CD4-positive, alpha-beta T cell (primary cell): Measurements from ENCODE around the gene LRP4. TPM values are rescaled to one million over a fixed set of nuclear protein-coding genes. Genes with fewer than 3 reads are reported as not detected.

Source experiments
- ATAC-seq: fragments of 200-7000 bp; cut with Tn5 transposase; one replicate; pipeline ENCODE4 v1.10.0; 2022; ENCODE audit warnings: mild to moderate bottlenecking; ENCODE audit not compliant: poor library complexity
- CTCF ChIA-PET: fragments of 350-600 bp; sonication (Branson Sonifier 250); formaldehyde crosslinking; loops from one replicate; lab custom pipeline; 2021; ENCODE audit warnings: antibody characterized with exemption, inconsistent platforms; lab: Charles Lee
- POLR2A ChIA-PET: fragments of 350-600 bp; sonication (Branson Sonifier 250); formaldehyde crosslinking; loops from one replicate; lab custom pipeline; 2021; ENCODE audit warnings: antibody characterized with exemption, inconsistent platforms; lab: Charles Lee
- DNase-seq, 14 experiments: peaks; one replicate each; pipeline ENCODE4 v3.0.0-alpha.2; 2013 to 2020; ENCODE audit warnings: mixed read lengths in 2 of 14
- H3K27ac ChIP-seq, 2 donors: one replicate each; pipeline versions ENCODE4 v1.5.1 to v1.7.0; 2013; ENCODE audit warnings: low read length in 2 of 2, low read depth in 1 of 2, mild to moderate bottlenecking in 1 of 2
- H3K27me3 ChIP-seq, 2 experiments: 1 replicate in 1 of 2; 2 replicates in 1 of 2; pipeline versions ENCODE4 v1.6.1 to v1.7.0; 2013; ENCODE audit warnings: low read length in 2 of 2, control low read depth in 1 of 2, mild to moderate bottlenecking in 1 of 2, moderate library complexity in 1 of 2; ENCODE audit not compliant: insufficient read depth in 2 of 2, control insufficient read depth in 1 of 2
- H3K36me3 ChIP-seq: one replicate; pipeline ENCODE4 v1.6.1; 2013; ENCODE audit warnings: low read length, control low read depth; ENCODE audit not compliant: insufficient read depth
- H3K4me1 ChIP-seq: one replicate; pipeline ENCODE4 v1.6.1; 2013; ENCODE audit warnings: low read length, control low read depth; ENCODE audit not compliant: insufficient read depth
- H3K4me3 ChIP-seq: one replicate; pipeline ENCODE4 v1.5.1; 2013; ENCODE audit warnings: mild to moderate bottlenecking, low read length, moderate library complexity
- H3K9me3 ChIP-seq, 2 experiments: 1 replicate in 1 of 2; 2 replicates in 1 of 2; pipeline versions ENCODE4 v1.6.1 to v1.7.0; 2013; ENCODE audit warnings: low read length in 2 of 2, mild to moderate bottlenecking in 2 of 2, control low read depth in 1 of 2, moderate library complexity in 1 of 2; ENCODE audit not compliant: control insufficient read depth in 1 of 2, insufficient read depth in 1 of 2
- H3K27ac Mint-ChIP-seq: one replicate; pipeline ENCODE4 v1.8.0; 2020; ENCODE audit warnings: mixed read lengths
- H3K27me3 Mint-ChIP-seq: one replicate; pipeline ENCODE4 v1.8.0; 2021; ENCODE audit warnings: mixed read lengths
- H3K36me3 Mint-ChIP-seq: one replicate; pipeline ENCODE4 v1.8.0; 2021; ENCODE audit warnings: low read depth, mixed read lengths
- H3K4me1 Mint-ChIP-seq: one replicate; pipeline ENCODE4 v1.8.0; 2021; ENCODE audit warnings: low read depth, mixed read lengths
- H3K4me3 Mint-ChIP-seq: one replicate; pipeline ENCODE4 v1.8.0; 2020; ENCODE audit warnings: mild to moderate bottlenecking, mixed read lengths
- H3K9me3 Mint-ChIP-seq: one replicate; pipeline ENCODE4 v1.8.0; 2020; ENCODE audit warnings: mixed read lengths
- CTCF ChIP-seq: fragments of 200-600 bp; IDR thresholded peaks from one replicate; pipeline ENCODE4 v1.8.0; 2022; ENCODE audit warnings: antibody characterized with exemption, mild to moderate bottlenecking
- intact Hi-C, 2 experiments: fragments of 100-400 bp; cut with DNase I in 1 of 2; cut with micrococcal nuclease in 1 of 2; formaldehyde crosslinking; loops; one replicate each; pipeline versions ENCODE4 v1.15.1 to v1.9.0; 2023 to 2025; cut with DNase I, micrococcal nuclease
- total RNA-seq, 174 experiments: library from RNA in 2 of 174; stranded (reverse) in 2 of 174; gene quantifications; one replicate each; pipeline ENCODE4 v1.2.3 and lab custom pipeline; 2021 to 2026

The LRP4 gene
- total RNA-seq, 2 experiments from 2014 or later, result not detected

GRCh38 chr11:46916286-46917108 is 1.9 kb downstream of the LRP4 start:
- Histone ChIP-seq H3K9me3 (peaks cover 0 to 5% of the 10 kb centered on the region in 2 experiments), H3K36me3 (no peaks in the 10 kb centered on the region), H3K27ac (no peak overlapping the region), H3K27me3 (peaks cover 61 to 73% of the 10 kb centered on the region in 2 experiments), H3K4me3 (peak overlapping the region; percentile 38), H3K4me1 (peaks cover 28% of the 10 kb centered on the region)
- CTCF ChIA-PET, result interaction anchor here (0.8 to 0.9 kb wide), 2 partner anchors 9 to 237 kb away, joined by 3 to 4 read pairs; no protein-coding TSS in a partner anchor
- Mint-ChIP-seq H3K27ac (no peak overlapping the region), H3K27me3 (peaks cover 87% of the 10 kb centered on the region), H3K9me3 (no peaks in the 10 kb centered on the region), H3K36me3 (no peaks in the 10 kb centered on the region), H3K4me3 (peak overlapping the region; percentile 78), H3K4me1 (peaks cover 26% of the 10 kb centered on the region)
- intact Hi-C loops, result no loop called here
- DNase-seq (peak in 5 of 14 experiments; percentile 6 to 47 (median 13)), ATAC-seq (peak; percentile 31)
- no peak for TF ChIP-seq CTCF
- POLR2A ChIA-PET, result interaction anchor here (0.6 to 1.3 kb wide), 3 partner anchors 8 to 82 kb away, joined by 3 to 6 read pairs (median 4); partner anchors contain the start of gene CSTPP1

GRCh38 chr11:46914910-46915309 is 3.4 kb downstream of the LRP4 start:
- POLR2A ChIA-PET, result no interaction called here
- H3K27me3 ChIP-seq, result peaks cover 65 to 79% of the 10 kb centered on the region in 2 experiments
- CTCF ChIA-PET, result interaction anchor here (1.3 kb wide), 1 partner anchor 37 kb away, joined by 3 read pairs; no protein-coding TSS in a partner anchor
- H3K9me3 Mint-ChIP-seq, result no peaks in the 10 kb centered on the region
- H3K27ac Mint-ChIP-seq, result no peak overlapping the region
- H3K27me3 Mint-ChIP-seq, result peaks cover 87% of the 10 kb centered on the region
- TF ChIP-seq CTCF, result no peak
- H3K4me3 Mint-ChIP-seq, result no peak overlapping the region
- ATAC-seq (no peak), DNase-seq (no peak)
- H3K9me3 ChIP-seq, result peaks cover 0 to 5% of the 10 kb centered on the region in 2 experiments
- intact Hi-C loops, result no loop called here
- no peaks in the 10 kb centered on the region for H3K36me3 ChIP-seq
- H3K4me1 ChIP-seq, result peaks cover 28% of the 10 kb centered on the region
- peaks cover 24% of the 10 kb centered on the region for H3K4me1 Mint-ChIP-seq
- no peak overlapping the region for H3K27ac ChIP-seq
- no peak overlapping the region for H3K4me3 ChIP-seq
- H3K36me3 Mint-ChIP-seq, result no peaks in the 10 kb centered on the region

GRCh38 chr11:46914363-46914762 is 4.0 kb downstream of the LRP4 start:
- no peak for DNase-seq
- H3K4me3 Mint-ChIP-seq, result no peak overlapping the region
- no peaks in the 10 kb centered on the region for H3K36me3 Mint-ChIP-seq
- TF ChIP-seq CTCF, result no peak
- no peak for ATAC-seq
- H3K9me3 ChIP-seq, result peaks cover 0 to 5% of the 10 kb centered on the region in 2 experiments
- no peak overlapping the region for H3K4me3 ChIP-seq
- ChIA-PET POLR2A (no interaction called here), CTCF (interaction anchor here (1.3 kb wide), 1 partner anchor 37 kb away, joined by 3 read pairs; no protein-coding TSS in a partner anchor)
- no peak overlapping the region for H3K27ac Mint-ChIP-seq
- intact Hi-C loops, result no loop called here
- H3K36me3 ChIP-seq, result no peaks in the 10 kb centered on the region
- peaks cover 84% of the 10 kb centered on the region for H3K27me3 Mint-ChIP-seq
- peaks cover 19% of the 10 kb centered on the region for H3K4me1 Mint-ChIP-seq
- H3K9me3 Mint-ChIP-seq, result no peaks in the 10 kb centered on the region
- peaks cover 64 to 76% of the 10 kb centered on the region in 2 experiments for H3K27me3 ChIP-seq
- H3K4me1 ChIP-seq, result peaks cover 28% of the 10 kb centered on the region
- H3K27ac ChIP-seq, result no peak overlapping the region
